GM18517 (cell line): Measurements from ENCODE around the gene SCUBE1.
A peak's percentile ranks its signal among the peaks of the same experiment; 100 is the strongest.

Experiments used
- ATAC-seq: cut with Tn5 transposase; IDR thresholded peaks from one replicate; pipeline ENCODE4 v1.9.1; 2021; ENCODE audit warnings: mild to moderate bottlenecking, moderate library complexity; ENCODE audit not compliant: unreplicated experiment

Gene SCUBE1

GRCh38 chr22:43343262-43343669 is at the start of gene SCUBE1:
TSS of gene SCUBE1 (minus strand) at chr22:43343372. CDS start at chr22:43343261, 111 bp downstream.
- no peak for ATAC-seq

GRCh38 chr22:43392385-43392989 is 49.3 kb upstream of the SCUBE1 start:
- ATAC-seq: no peak

GRCh38 chr22:43391306-43391705 is 48.1 kb upstream of the SCUBE1 start:
- ATAC-seq: no peak

GRCh38 chr22:43390872-43391271 is 47.7 kb upstream of the SCUBE1 start:
- ATAC-seq: no peak

GRCh38 chr22:43390166-43390565 is 47.0 kb upstream of the SCUBE1 start:
- ATAC-seq: no peak

GRCh38 chr22:43389227-43389836 is 46.2 kb upstream of the SCUBE1 start:
- ATAC-seq: no peak

- no peak for ATAC-seq
These were observed 45.3 kb upstream of the SCUBE1 start for GRCh38 chr22:43388420-43388851.

- no peak for ATAC-seq
These were observed 44.6 kb upstream of the SCUBE1 start for GRCh38 chr22:43387815-43388214.

GRCh38 chr22:43385770-43386641 is 42.8 kb upstream of the SCUBE1 start:
- no peak for ATAC-seq

GRCh38 chr22:43384863-43385262 is 41.7 kb upstream of the SCUBE1 start:
- no peak for ATAC-seq

GRCh38 chr22:43381693-43382092 is 38.5 kb upstream of the SCUBE1 start:
- no peak for ATAC-seq

GRCh38 chr22:43377896-43378704 is 34.9 kb upstream of the SCUBE1 start:
- peak; percentile 74 for ATAC-seq

GRCh38 chr22:43377548-43377895 is 34.4 kb upstream of the SCUBE1 start:
- no peak for ATAC-seq

- ATAC-seq: no peak
These were observed 33.8 kb upstream of the SCUBE1 start for GRCh38 chr22:43376765-43377547.

- ATAC-seq: no peak
These were observed 32.8 kb upstream of the SCUBE1 start for GRCh38 chr22:43375951-43376455.

GRCh38 chr22:43370036-43370435 is 26.9 kb upstream of the SCUBE1 start:
- ATAC-seq: no peak

- no peak for ATAC-seq
These were observed 22.7 kb upstream of the SCUBE1 start for GRCh38 chr22:43365715-43366440.

GRCh38 chr22:43364169-43364435 is 20.9 kb upstream of the SCUBE1 start:
- ATAC-seq: no peak

- ATAC-seq: no peak
These were observed 20.4 kb upstream of the SCUBE1 start for GRCh38 chr22:43363315-43364168.
